Mucosa of stomach (tissue), 1 donor: ENCODE measurements around the gene ALG12.

Experiments
- H3K27me3 ChIP-seq: one replicate; pipeline ENCODE4 v1.7.0; 2013; ENCODE audit warnings: mild to moderate bottlenecking, low read length; ENCODE audit not compliant: control insufficient read depth, insufficient read depth
- H3K36me3 ChIP-seq: one replicate; pipeline ENCODE4 v1.7.0; 2013; ENCODE audit warnings: low read length; ENCODE audit not compliant: control insufficient read depth, insufficient read depth
- H3K4me1 ChIP-seq: one replicate; pipeline ENCODE4 v1.7.0; 2013; ENCODE audit warnings: mild to moderate bottlenecking, low read length; ENCODE audit not compliant: control insufficient read depth, insufficient read depth
- H3K4me3 ChIP-seq: one replicate; pipeline ENCODE4 v1.7.0; 2013; ENCODE audit warnings: low read length
- H3K9ac ChIP-seq: one replicate; pipeline ENCODE4 v1.7.0; 2013; ENCODE audit warnings: mild to moderate bottlenecking, low read length, moderate library complexity
- H3K9me3 ChIP-seq: one replicate; pipeline ENCODE4 v1.7.0; 2013; ENCODE audit warnings: mild to moderate bottlenecking, low read length, moderate library complexity; ENCODE audit not compliant: control insufficient read depth
- donor health status: Pancreatic carcinoma.

Gene ALG12

GRCh38 chr22:49961601-49962011, 43.4 kb upstream of the ALG12 start:
- Histone ChIP-seq H3K9ac (peak overlapping the region; percentile 93), H3K4me3 (peak overlapping the region; percentile 95), H3K4me1 (peaks cover 74% of the 10 kb centered on the region), H3K27me3 (no peaks in the 10 kb centered on the region), H3K36me3 (peaks cover 13% of the 10 kb centered on the region), H3K9me3 (no peaks in the 10 kb centered on the region)

- Histone ChIP-seq H3K9me3 (no peaks in the 10 kb centered on the region), H3K27me3 (no peaks in the 10 kb centered on the region), H3K4me3 (peak overlapping the region; percentile 95), H3K4me1 (peaks cover 74% of the 10 kb centered on the region), H3K9ac (peak overlapping the region; percentile 93), H3K36me3 (peaks cover 13% of the 10 kb centered on the region)
These were observed 42.9 kb upstream of the ALG12 start for GRCh38 chr22:49961005-49961600.

GRCh38 chr22:49960159-49961004, 42.1 kb upstream of the ALG12 start, which contains the start of gene PIM3:
Gene PIM3 (plus strand): TSS chr22:49960772. CDS start chr22:49960948, 176 bp downstream.
- peak within 1 kb of the TSS; percentile 93 for H3K9ac ChIP-seq
- H3K4me3 ChIP-seq = peak within 1 kb of the TSS; percentile 95
- H3K27me3 ChIP-seq = no peaks in the 10 kb centered on the region
- peaks cover 13% of the 10 kb centered on the region for H3K36me3 ChIP-seq
- no peaks in the 10 kb centered on the region for H3K9me3 ChIP-seq
- H3K4me1 ChIP-seq = peaks cover 74% of the 10 kb centered on the region

- H3K36me3 ChIP-seq = peaks cover 13% of the 10 kb centered on the region
- H3K27me3 ChIP-seq = no peaks in the 10 kb centered on the region
- peaks cover 72% of the 10 kb centered on the region for H3K4me1 ChIP-seq
- peak overlapping the region; percentile 69 for H3K4me3 ChIP-seq
- H3K9ac ChIP-seq = peak overlapping the region; percentile 89
- H3K9me3 ChIP-seq = no peaks in the 10 kb centered on the region
These were observed 41.5 kb upstream of the ALG12 start for GRCh38 chr22:49959782-49960158.

- Histone ChIP-seq H3K27me3 (no peaks in the 10 kb centered on the region), H3K4me1 (peaks cover 72% of the 10 kb centered on the region), H3K4me3 (peak overlapping the region; percentile 69), H3K9me3 (no peaks in the 10 kb centered on the region), H3K9ac (peak overlapping the region; percentile 89), H3K36me3 (peaks cover 13% of the 10 kb centered on the region)
These were observed 40.9 kb upstream of the ALG12 start for GRCh38 chr22:49958931-49959781.

GRCh38 chr22:49958366-49958921, 40.2 kb upstream of the ALG12 start:
- Histone ChIP-seq H3K9ac (peak overlapping the region; percentile 89), H3K4me3 (no peak overlapping the region), H3K36me3 (peaks cover 10% of the 10 kb centered on the region), H3K4me1 (peaks cover 72% of the 10 kb centered on the region), H3K9me3 (no peaks in the 10 kb centered on the region), H3K27me3 (no peaks in the 10 kb centered on the region)

GRCh38 chr22:49957826-49958365, 39.7 kb upstream of the ALG12 start:
- Histone ChIP-seq H3K9ac (no peak overlapping the region), H3K36me3 (peaks cover 5% of the 10 kb centered on the region), H3K4me3 (no peak overlapping the region), H3K9me3 (no peaks in the 10 kb centered on the region), H3K27me3 (no peaks in the 10 kb centered on the region), H3K4me1 (peaks cover 73% of the 10 kb centered on the region)

- Histone ChIP-seq H3K36me3 (no peaks in the 10 kb centered on the region), H3K9me3 (no peaks in the 10 kb centered on the region), H3K9ac (no peak overlapping the region), H3K4me1 (peaks cover 76% of the 10 kb centered on the region), H3K27me3 (no peaks in the 10 kb centered on the region), H3K4me3 (no peak overlapping the region)
These were observed 38.9 kb upstream of the ALG12 start for GRCh38 chr22:49956914-49957825.

- H3K9me3 ChIP-seq = no peaks in the 10 kb centered on the region
- no peaks in the 10 kb centered on the region for H3K36me3 ChIP-seq
- H3K4me3 ChIP-seq = no peak overlapping the region
- no peaks in the 10 kb centered on the region for H3K27me3 ChIP-seq
- H3K9ac ChIP-seq = no peak overlapping the region
- peaks cover 84% of the 10 kb centered on the region for H3K4me1 ChIP-seq
These were observed 38.2 kb upstream of the ALG12 start for GRCh38 chr22:49956418-49956770.

- no peaks in the 10 kb centered on the region for H3K27me3 ChIP-seq
- no peaks in the 10 kb centered on the region for H3K36me3 ChIP-seq
- H3K9ac ChIP-seq = peak overlapping the region; percentile 8
- no peak overlapping the region for H3K4me3 ChIP-seq
- H3K9me3 ChIP-seq = no peaks in the 10 kb centered on the region
- peaks cover 89% of the 10 kb centered on the region for H3K4me1 ChIP-seq
These were observed 37.6 kb upstream of the ALG12 start for GRCh38 chr22:49955581-49956417.
